ENCODE measurements around the gene ADAMTS5. TPM values are rescaled to one million over a fixed set of nuclear protein-coding genes. Genes with fewer than 3 reads are reported as not detected.

Gene ADAMTS5
- total RNA-seq, 4 donors from 2014 or later, result 6.6 to 12.9 (median 8.9) TPM

DNA sequence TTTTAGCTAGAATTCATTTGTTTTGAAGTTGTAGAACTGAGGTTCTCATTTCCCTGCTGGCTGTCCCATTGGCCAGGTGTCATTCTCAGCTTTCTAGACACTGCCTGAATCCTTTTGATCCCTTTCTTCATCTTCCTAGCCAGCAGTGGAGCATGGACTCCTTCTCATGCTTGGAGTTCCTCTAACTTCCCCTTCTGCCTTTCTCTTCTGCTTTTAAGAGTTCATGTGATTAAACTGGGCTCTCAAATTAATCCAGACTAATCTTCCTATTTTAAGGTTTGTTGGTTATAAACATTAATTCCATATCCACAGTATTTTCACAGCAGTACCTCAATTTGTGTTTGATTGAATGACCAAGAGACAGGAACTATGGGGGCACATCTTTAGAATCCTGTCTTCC lies 52.3 kb downstream of the ADAMTS5 start:
- TF ChIP-seq, protein P1, sequence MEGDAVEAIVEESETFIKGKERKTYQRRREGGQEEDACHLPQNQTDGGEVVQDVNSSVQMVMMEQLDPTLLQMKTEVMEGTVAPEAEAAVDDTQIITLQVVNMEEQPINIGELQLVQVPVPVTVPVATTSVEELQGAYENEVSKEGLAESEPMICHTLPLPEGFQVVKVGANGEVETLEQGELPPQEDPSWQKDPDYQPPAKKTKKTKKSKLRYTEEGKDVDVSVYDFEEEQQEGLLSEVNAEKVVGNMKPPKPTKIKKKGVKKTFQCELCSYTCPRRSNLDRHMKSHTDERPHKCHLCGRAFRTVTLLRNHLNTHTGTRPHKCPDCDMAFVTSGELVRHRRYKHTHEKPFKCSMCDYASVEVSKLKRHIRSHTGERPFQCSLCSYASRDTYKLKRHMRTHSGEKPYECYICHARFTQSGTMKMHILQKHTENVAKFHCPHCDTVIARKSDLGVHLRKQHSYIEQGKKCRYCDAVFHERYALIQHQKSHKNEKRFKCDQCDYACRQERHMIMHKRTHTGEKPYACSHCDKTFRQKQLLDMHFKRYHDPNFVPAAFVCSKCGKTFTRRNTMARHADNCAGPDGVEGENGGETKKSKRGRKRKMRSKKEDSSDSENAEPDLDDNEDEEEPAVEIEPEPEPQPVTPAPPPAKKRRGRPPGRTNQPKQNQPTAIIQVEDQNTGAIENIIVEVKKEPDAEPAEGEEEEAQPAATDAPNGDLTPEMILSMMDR (IDR thresholded peaks at IDR 0.05), result no peak
- TF ChIP-seq EP300 (IDR thresholded peaks at IDR 0.05; ENCODE audit: low read depth) (no peak), POLR2AphosphoS5 (IDR thresholded peaks at IDR 0.05) (no peak)
- Histone ChIP-seq H3K27me3 (no peaks in the 10 kb centered on the region), H3K27ac (no peak overlapping the region), H3K4me1 (no peaks in the 10 kb centered on the region), H3K9me3 (no peaks in the 10 kb centered on the region), H3K4me3 (no peak overlapping the region), H3K36me3 (no peaks in the 10 kb centered on the region)
- no peak for DNase-seq
- in situ Hi-C loops (cut with MboI; ENCODE audit: low pct_ligation_motif_present in 1 of 4, low pct_unique_long_range_greater_than_20kb in 1 of 4, low sequenced_read_pairs in 3 of 4) (no loop called here), intact Hi-C loops (cut with DNase I; ENCODE audit: low total_unique reads) (no loop called here)

DNA sequence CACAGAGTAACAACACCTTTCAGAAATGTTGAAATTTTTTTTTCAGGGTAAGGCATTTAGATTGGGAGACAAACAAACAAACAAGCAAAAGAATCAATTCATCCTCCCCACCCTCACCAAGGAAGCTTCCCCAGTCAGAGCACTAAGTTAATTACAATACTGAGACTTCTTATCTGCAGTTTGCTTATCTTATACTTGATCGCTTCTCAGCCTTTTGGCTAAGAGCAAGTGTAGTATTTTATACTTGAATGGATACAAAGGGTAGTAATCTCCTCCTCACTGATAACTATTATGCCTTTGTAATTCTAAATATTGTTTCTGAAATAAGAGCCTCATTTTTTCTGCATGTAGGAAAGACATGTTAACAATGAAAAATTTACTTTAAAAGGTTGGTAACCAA lies 54.4 kb downstream of the ADAMTS5 start:
- Histone ChIP-seq H3K36me3 (no peaks in the 10 kb centered on the region), H3K4me1 (no peaks in the 10 kb centered on the region), H3K27ac (no peak overlapping the region), H3K4me3 (no peak overlapping the region), H3K9me3 (no peaks in the 10 kb centered on the region), H3K27me3 (no peaks in the 10 kb centered on the region)
- intact Hi-C loops (cut with DNase I; ENCODE audit: low total_unique reads), result no loop called here
- WGBS, 2 donors (ENCODE audit: low coverage in 1 of 2), result 89 to 90% methylated on average over 1 of the region's 1 CpG
- TF ChIP-seq, protein P1 (IDR thresholded peaks at IDR 0.05), result no peak
- TF ChIP-seq POLR2AphosphoS5 (IDR thresholded peaks at IDR 0.05) (no peak), POLR2A (IDR thresholded peaks at IDR 0.05) (no peak), EP300 (IDR thresholded peaks at IDR 0.05; ENCODE audit: low read depth) (no peak)
- in situ Hi-C loops (cut with MboI; ENCODE audit: low pct_ligation_motif_present in 1 of 4, low pct_unique_long_range_greater_than_20kb in 1 of 4, low sequenced_read_pairs in 3 of 4), result no loop called here
- no peak for DNase-seq

DNA sequence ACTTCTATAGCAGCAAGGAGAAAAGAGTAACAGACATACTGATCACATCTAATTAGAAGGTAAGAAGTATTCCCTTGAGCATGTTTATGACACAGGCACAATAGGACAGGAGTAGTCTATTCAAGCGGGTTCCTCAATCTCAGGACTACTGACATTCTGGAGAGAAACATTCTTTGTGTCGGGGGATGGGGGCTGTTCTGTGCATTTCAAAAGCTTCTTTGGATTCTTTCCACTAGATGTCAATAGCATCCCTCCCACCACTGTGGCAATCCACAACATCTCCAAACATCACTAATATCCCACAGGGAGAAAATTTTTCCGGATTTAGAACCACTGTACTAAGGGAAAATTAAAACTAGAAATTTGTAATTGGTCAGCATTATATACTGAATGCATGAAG lies 56.9 kb downstream of the ADAMTS5 start:
- no peak for DNase-seq
- Histone ChIP-seq H3K27ac (no peak overlapping the region), H3K4me1 (no peaks in the 10 kb centered on the region), H3K36me3 (no peaks in the 10 kb centered on the region), H3K9me3 (no peaks in the 10 kb centered on the region), H3K27me3 (no peaks in the 10 kb centered on the region), H3K4me3 (no peak overlapping the region)
- in situ Hi-C loops (cut with MboI; ENCODE audit: low pct_ligation_motif_present in 1 of 4, low pct_unique_long_range_greater_than_20kb in 1 of 4, low sequenced_read_pairs in 3 of 4) (no loop called here), intact Hi-C loops (cut with DNase I; ENCODE audit: low total_unique reads) (no loop called here)
- TF ChIP-seq, protein P1 (IDR thresholded peaks at IDR 0.05), result no peak
- TF ChIP-seq EP300 (IDR thresholded peaks at IDR 0.05; ENCODE audit: low read depth) (no peak), POLR2A (IDR thresholded peaks at IDR 0.05) (no peak), POLR2AphosphoS5 (IDR thresholded peaks at IDR 0.05) (no peak)
- 50 to 64% methylated on average over 1 to 3 of the region's 3 CpGs for WGBS, 2 donors (ENCODE audit: low coverage in 1 of 2)

DNA sequence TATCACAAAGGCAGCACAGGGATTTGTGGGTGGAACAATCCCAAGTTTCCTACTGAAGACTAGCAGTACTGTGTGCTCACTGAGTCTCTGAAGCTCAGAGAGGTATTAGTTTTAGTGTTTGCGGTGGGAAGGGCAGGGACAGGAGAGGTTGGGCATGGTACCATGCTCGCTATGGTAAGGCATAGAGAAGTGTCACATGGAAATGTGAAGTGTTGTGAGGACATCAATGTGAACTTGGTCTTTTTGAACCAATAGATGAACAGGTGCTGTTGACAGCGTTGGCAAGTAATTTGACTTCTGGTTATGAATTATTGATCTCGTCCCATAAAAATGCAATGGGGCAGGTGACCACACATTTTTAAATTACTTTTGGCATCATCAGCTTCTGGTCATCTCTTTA lies 65.9 kb downstream of the ADAMTS5 start:
- Histone ChIP-seq H3K36me3 (no peaks in the 10 kb centered on the region), H3K4me1 (no peaks in the 10 kb centered on the region), H3K27me3 (no peaks in the 10 kb centered on the region), H3K27ac (no peak overlapping the region), H3K4me3 (no peak overlapping the region), H3K9me3 (no peaks in the 10 kb centered on the region)
- in situ Hi-C loops (cut with MboI; ENCODE audit: low pct_ligation_motif_present in 1 of 4, low pct_unique_long_range_greater_than_20kb in 1 of 4, low sequenced_read_pairs in 3 of 4) (no loop called here), intact Hi-C loops (cut with DNase I; ENCODE audit: low total_unique reads) (no loop called here)
- no peak for TF ChIP-seq EP300 (IDR thresholded peaks at IDR 0.05; ENCODE audit: low read depth)
- TF ChIP-seq, protein P1 (IDR thresholded peaks at IDR 0.05), result no peak
- TF ChIP-seq POLR2A (IDR thresholded peaks at IDR 0.05), result no peak
- TF ChIP-seq POLR2AphosphoS5 (IDR thresholded peaks at IDR 0.05), result no peak
- WGBS, 2 donors (ENCODE audit: low coverage in 1 of 2), result 70 to 83% methylated on average over 3 to 4 of the region's 4 CpGs
- DNase-seq, result no peak
